Osteoblast (primary cell): ENCODE measurements around the gene KANSL1. TPM values are rescaled to one million over a fixed set of nuclear protein-coding genes. Genes with fewer than 3 reads are reported as not detected.

Experiments used
- DNase-seq: peaks from one replicate; pipeline ENCODE4 v3.0.0; 2011; ENCODE audit warnings: low spot score, mixed read lengths; ENCODE audit not compliant: insufficient read length; ENCODE audit errors: missing footprints
- H2AFZ ChIP-seq: 2 replicates; pipeline ENCODE4 v1.6.0; 2011; ENCODE audit warnings: mild to moderate bottlenecking, low read length
- H3K27ac ChIP-seq: 2 replicates; pipeline ENCODE4 v1.5.1; 2011; ENCODE audit warnings: mild to moderate bottlenecking, low read depth, low read length, moderate library complexity
- H3K27me3 ChIP-seq: 2 replicates; pipeline ENCODE4 v1.6.0; 2012; ENCODE audit warnings: mild to moderate bottlenecking, control low read depth, inconsistent platforms, low read length, moderate library complexity; ENCODE audit not compliant: insufficient read depth
- H3K36me3 ChIP-seq: 2 replicates; pipeline ENCODE4 v1.5.1; 2011; ENCODE audit warnings: mild to moderate bottlenecking, low read length, control low read depth, moderate library complexity; ENCODE audit not compliant: insufficient read depth
- H3K4me1 ChIP-seq: 2 replicates; pipeline ENCODE4 v1.5.1; 2011; ENCODE audit warnings: mild to moderate bottlenecking, low read length, control low read depth, moderate library complexity; ENCODE audit not compliant: insufficient read depth
- H3K4me2 ChIP-seq: 2 replicates; pipeline ENCODE4 v1.6.0; 2011; ENCODE audit warnings: mild to moderate bottlenecking, low read length; ENCODE audit not compliant: insufficient read depth
- H3K4me3 ChIP-seq: fragments of 200-600 bp; sonication (generic); 3 replicates; pipeline ENCODE4 v1.5.1; 2012; ENCODE audit warnings: mild to moderate bottlenecking, low read length, inconsistent platforms; ENCODE audit not compliant: insufficient read depth
- H3K79me2 ChIP-seq: 2 replicates; pipeline ENCODE4 v1.6.0; 2012; ENCODE audit warnings: mild to moderate bottlenecking, low read length, control low read depth, inconsistent platforms; ENCODE audit not compliant: insufficient read depth
- H3K9me3 ChIP-seq: 2 replicates; pipeline ENCODE4 v1.5.1; 2011; ENCODE audit warnings: low read depth, low read length, control low read depth
- H4K20me1 ChIP-seq: 2 replicates; pipeline ENCODE4 v1.6.0; 2012; ENCODE audit warnings: mild to moderate bottlenecking, low read length, control low read depth; ENCODE audit not compliant: insufficient read depth
- total RNA-seq: library from RNA; depleted of rRNA; stranded (reverse); fragments of >200 nt; gene quantifications from 2 replicates; pipeline ENCODE4 v1.2.3, GENCODE V29; 2012
- TF ChIP-seq, protein P1 (sequence below): IDR thresholded peaks from 2 replicates; pipeline ENCODE4 v1.5.1; 2011; ENCODE audit warnings: mild to moderate bottlenecking, low read depth, low read length, moderate library complexity; ENCODE audit errors: extremely low read depth

KANSL1 gene
- total RNA-seq, 1 donor, result 151 TPM

DNA sequence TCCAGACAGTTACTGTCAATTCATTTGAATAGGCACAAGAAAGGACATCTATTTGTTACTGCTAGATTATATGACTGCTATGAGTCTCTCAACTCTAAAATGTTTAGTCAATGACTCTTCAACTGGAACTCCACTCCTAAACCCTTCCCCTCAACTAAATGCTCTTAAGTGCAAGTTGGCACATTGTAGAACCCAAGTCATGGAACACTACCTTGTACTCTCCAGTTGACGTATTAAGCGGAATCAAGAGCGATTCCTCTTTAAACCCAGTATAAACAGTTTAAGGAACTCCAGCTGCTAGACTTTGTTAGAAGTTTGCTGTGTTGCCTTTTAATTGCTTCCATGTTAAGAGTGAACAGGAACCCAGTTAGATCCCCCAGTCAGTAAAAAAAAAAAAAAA is 149.6 kb downstream of the KANSL1 start:
- Histone ChIP-seq H2AFZ (no peak overlapping the region), H3K27ac (no peak overlapping the region), H3K36me3 (peaks cover 65% of the 10 kb centered on the region), H3K27me3 (no peaks in the 10 kb centered on the region), H3K79me2 (peaks cover 21% of the 10 kb centered on the region), H3K9me3 (no peaks in the 10 kb centered on the region), H3K4me3 (no peak overlapping the region), H4K20me1 (peaks cover 3% of the 10 kb centered on the region), H3K4me1 (peaks cover 3% of the 10 kb centered on the region), H3K4me2 (no peak overlapping the region)
- TF ChIP-seq, protein P1, sequence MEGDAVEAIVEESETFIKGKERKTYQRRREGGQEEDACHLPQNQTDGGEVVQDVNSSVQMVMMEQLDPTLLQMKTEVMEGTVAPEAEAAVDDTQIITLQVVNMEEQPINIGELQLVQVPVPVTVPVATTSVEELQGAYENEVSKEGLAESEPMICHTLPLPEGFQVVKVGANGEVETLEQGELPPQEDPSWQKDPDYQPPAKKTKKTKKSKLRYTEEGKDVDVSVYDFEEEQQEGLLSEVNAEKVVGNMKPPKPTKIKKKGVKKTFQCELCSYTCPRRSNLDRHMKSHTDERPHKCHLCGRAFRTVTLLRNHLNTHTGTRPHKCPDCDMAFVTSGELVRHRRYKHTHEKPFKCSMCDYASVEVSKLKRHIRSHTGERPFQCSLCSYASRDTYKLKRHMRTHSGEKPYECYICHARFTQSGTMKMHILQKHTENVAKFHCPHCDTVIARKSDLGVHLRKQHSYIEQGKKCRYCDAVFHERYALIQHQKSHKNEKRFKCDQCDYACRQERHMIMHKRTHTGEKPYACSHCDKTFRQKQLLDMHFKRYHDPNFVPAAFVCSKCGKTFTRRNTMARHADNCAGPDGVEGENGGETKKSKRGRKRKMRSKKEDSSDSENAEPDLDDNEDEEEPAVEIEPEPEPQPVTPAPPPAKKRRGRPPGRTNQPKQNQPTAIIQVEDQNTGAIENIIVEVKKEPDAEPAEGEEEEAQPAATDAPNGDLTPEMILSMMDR, result no peak
- DNase-seq, result no peak

DNA sequence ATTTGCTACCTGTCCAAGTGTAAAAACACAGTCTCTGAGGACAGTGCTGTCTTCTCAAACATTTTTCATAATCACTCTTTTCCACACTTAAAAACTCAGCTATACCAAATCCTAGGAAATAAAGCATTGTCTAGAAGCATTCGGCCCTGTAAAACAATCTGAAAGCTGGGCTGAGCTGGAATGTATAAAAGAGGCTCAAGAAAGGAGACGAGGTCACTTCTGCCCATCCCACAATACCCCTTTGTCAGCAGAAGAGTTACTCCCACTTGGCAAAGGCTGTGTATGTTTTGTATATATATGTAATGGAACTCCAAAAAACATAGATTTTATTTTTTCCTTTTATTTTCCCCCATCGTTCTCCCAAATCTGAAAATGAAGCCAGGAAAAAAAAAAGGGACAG is 150.3 kb downstream of the KANSL1 start:
- no peak for DNase-seq

DNA sequence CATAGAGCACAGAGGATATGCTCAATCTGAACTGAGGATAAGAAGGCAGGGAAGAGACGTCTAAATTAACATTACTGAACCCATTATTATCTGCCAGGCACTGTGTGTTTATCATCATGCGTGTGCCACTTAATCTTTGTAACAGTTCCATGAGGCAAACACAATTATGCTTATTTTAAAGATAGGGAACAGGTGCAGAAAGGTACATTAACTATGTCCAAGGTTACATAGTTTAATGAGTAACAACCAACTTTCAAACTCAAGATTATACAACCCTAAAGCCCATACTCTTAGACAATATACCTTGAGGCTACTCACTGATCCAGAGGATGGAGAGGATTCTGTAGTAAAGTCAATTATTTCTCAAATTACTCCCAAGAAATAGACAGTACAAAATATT is 151.0 kb downstream of the KANSL1 start:
- peaks cover 3% of the 10 kb centered on the region for H3K4me1 ChIP-seq
- H3K36me3 ChIP-seq, result peaks cover 68% of the 10 kb centered on the region
- H3K79me2 ChIP-seq, result peaks cover 21% of the 10 kb centered on the region
- H3K4me2 ChIP-seq, result no peak overlapping the region
- no peaks in the 10 kb centered on the region for H3K27me3 ChIP-seq
- H2AFZ ChIP-seq, result no peak overlapping the region
- no peak for DNase-seq
- no peaks in the 10 kb centered on the region for H3K9me3 ChIP-seq
- H4K20me1 ChIP-seq, result peaks cover 3% of the 10 kb centered on the region
- TF ChIP-seq, protein P1, result no peak
- H3K4me3 ChIP-seq, result no peak overlapping the region
- H3K27ac ChIP-seq, result no peak overlapping the region

More for the DNA sequence above, 150.3 kb downstream of the KANSL1 start:
- Histone ChIP-seq H2AFZ (no peak overlapping the region), H3K9me3 (no peaks in the 10 kb centered on the region), H3K36me3 (peaks cover 68% of the 10 kb centered on the region), H3K27ac (no peak overlapping the region), H3K4me2 (no peak overlapping the region), H3K4me3 (no peak overlapping the region), H4K20me1 (peaks cover 3% of the 10 kb centered on the region), H3K79me2 (peaks cover 21% of the 10 kb centered on the region), H3K27me3 (no peaks in the 10 kb centered on the region), H3K4me1 (peaks cover 3% of the 10 kb centered on the region)
- TF ChIP-seq, protein P1, result no peak

DNA sequence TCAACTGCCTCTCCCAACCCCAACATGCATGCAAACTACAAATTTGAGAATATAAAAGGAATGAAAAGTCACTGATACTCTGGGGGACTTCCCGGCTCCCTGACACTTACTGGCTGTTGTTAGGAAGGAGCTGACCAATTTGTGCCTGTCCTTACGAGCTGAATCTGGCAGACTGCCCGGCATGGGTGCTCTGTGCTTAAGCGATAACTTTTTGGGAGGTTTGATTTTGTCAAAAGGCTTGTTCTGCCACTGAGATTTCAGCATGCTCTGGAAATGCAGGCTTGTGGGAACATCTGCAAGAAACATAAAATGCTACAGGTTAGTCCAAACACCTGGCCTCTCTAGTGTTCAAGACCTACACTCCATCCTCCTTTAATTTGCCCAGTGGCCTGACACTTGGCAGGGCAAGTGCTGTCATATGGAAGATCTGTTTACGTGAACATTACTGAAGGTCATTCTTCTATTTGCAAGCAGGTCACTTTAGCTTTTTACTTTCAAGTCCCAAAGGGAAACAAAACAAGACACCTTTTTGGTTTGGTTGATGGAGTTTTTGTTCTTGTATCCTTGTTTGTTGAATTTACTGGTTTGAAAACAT is 153.5 kb downstream of the KANSL1 start:
- H4K20me1 ChIP-seq, result peaks cover 3% of the 10 kb centered on the region
- no peak overlapping the region for H3K4me3 ChIP-seq
- TF ChIP-seq, protein P1, result no peak
- no peak overlapping the region for H3K4me2 ChIP-seq
- H3K9me3 ChIP-seq, result no peaks in the 10 kb centered on the region
- H3K36me3 ChIP-seq, result peaks cover 88% of the 10 kb centered on the region
- H3K4me1 ChIP-seq, result peaks cover 3% of the 10 kb centered on the region
- no peak for DNase-seq
- no peak overlapping the region for H3K27ac ChIP-seq
- peaks cover 21% of the 10 kb centered on the region for H3K79me2 ChIP-seq
- H3K27me3 ChIP-seq, result no peaks in the 10 kb centered on the region
- no peak overlapping the region for H2AFZ ChIP-seq
